HG02973 (cell line): ENCODE measurements around the gene OR7G2.
"Not testable (repeated sequence)": the region's sequence is repeated elsewhere in the genome, so short reads cannot be mapped to it uniquely, and the experiment has no call there.

ENCODE experiments used
- ATAC-seq: cut with Tn5 transposase; IDR thresholded peaks from one replicate; pipeline ENCODE4 v1.9.1; 2021; ENCODE audit warnings: moderate library complexity; ENCODE audit not compliant: unreplicated experiment

OR7G2 gene

GRCh38 chr19:9075064-9075949 lies 32.0 kb downstream of the OR7G2 start:
- no peak for ATAC-seq

DNA sequence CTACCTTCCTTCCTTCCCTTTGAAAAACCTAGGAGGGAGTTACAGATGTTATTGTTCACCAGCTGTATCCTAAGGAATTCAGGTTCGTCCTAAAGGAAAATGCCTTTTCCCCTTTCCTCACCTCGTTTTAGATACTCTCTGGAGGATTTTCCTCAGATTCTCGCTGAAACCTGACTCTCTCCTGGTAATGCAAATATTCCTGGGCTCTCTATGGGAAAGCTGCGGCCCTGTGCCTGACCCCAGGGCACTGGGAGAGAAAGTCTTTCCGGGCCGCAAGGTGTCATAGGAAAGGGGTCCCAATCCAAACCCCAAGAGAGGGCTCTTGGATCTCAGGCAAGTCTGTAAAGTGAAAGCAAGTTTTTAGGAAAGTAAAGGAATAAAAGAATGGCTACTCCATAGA lies 33.5 kb downstream of the OR7G2 start:
- ATAC-seq = no peak

DNA sequence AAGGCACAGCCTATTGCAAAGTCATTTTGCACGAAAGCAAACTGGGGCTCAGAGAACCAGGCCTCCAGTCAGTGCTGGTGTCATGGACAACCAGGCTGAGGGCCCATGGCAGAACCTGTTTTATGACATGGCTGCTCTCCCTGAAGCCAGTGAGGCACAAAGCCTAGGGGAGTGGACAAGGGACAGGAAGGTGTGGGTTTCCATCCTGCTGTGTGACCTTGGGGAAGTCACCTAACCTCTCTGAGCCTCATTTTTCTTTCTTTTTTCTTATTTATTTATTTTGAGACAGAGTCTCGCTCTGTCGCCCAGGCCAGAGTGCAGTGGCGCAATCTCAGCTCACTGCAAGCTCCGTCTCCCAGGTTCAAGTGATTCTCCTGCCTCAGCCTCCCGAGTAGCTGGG lies 35.6 kb downstream of the OR7G2 start:
- ATAC-seq = not testable (repeated sequence)

DNA sequence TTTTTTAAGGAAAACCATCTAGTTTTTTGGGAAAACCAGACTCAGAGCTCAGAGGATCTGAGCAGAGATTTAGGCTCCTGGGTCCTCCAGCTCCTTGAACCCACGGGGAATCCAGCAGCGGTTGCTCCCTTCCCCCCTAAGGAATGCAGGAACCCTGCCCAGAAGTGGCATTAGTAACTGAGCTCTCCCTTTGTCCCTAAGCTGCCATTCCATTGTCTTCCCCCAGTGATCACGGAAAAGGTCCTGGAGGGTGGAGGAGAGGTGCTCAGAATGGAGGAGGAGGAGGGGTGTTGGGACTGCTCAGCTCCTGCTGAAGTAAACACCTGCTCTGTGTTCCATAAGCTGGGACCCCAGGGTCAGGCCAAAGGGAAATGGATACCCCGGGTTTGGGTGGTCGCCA lies 37.2 kb downstream of the OR7G2 start:
- ATAC-seq = no peak

DNA sequence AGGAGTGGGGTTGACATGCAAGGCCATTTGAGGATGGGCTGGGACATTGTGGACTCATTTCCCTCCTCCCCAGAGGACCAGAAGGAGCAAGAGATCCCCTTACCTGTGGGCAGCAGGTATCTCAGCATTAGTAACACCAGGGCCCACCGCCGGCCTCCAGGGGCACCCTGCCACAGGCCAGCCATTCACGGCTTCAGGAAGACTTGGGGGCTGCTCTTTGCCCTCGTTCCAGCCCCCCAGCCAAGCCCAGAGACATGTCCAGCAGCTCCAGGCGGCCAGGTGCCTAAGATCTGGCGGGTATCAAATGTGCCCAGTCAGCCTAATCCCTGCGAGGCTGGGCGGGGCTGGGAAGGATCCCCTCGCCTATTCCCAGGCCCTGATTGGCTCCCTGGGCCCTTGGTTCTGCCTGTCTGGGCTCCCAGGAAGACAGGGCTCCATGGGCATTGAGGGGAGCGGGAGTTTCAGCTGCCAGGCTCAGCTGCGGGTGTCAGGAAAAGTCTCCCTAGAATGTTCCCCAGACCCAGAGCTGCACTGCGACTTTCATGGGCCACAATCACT lies 41.7 kb downstream of the OR7G2 start:
- no peak for ATAC-seq

- ATAC-seq = no peak
Observed at GRCh38 chr19:9061879-9062278, 45.4 kb downstream of the OR7G2 start.

GRCh38 chr19:9060564-9061340 lies 46.5 kb downstream of the OR7G2 start:
- ATAC-seq = no peak

- no peak for ATAC-seq
Observed at GRCh38 chr19:9058905-9059667, 48.2 kb downstream of the OR7G2 start.

- no peak for ATAC-seq
Observed at GRCh38 chr19:9057505-9058258, 49.6 kb downstream of the OR7G2 start.

DNA sequence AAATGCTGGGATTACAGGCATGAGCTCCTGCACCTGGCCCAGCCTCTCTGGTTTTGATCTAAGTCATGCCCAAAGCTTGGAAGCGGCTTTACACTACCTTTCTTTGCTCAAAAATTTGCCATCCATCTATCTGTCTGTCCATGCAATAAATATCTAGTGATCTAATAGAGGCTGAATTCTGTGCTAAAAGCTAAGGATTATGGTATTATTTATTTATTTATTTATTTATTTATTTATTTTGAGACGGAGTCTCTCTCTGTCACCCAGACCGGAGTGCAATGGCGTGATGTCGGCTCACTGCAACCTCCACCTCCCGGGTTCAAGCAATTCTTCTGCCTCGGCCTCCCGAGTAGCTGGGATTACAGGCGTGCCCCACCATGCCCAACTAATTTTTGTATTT lies 51.1 kb downstream of the OR7G2 start:
- ATAC-seq = not testable (repeated sequence)

DNA sequence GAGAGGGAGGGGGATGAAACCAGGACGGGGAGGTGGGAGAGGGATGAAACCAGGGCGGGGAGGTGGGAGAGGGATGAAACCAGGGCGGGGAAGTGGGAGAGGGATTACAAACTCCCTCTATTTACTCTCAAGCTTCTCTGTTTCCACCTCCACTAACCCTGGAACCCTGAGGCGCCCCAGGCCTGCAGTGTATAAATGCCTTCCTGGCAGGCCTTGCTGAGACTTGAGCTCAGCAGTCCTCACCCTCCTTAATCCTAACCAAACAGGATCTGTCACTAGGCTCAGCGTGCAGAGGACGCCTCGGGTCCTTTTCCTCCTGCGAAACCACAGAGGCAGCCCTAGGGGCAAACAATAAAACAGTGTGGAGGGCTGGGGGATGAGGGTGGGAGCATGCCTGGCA lies 52.5 kb downstream of the OR7G2 start:
- ATAC-seq = no peak

GRCh38 chr19:9054207-9054606 lies 53.1 kb downstream of the OR7G2 start:
- ATAC-seq = no peak

DNA sequence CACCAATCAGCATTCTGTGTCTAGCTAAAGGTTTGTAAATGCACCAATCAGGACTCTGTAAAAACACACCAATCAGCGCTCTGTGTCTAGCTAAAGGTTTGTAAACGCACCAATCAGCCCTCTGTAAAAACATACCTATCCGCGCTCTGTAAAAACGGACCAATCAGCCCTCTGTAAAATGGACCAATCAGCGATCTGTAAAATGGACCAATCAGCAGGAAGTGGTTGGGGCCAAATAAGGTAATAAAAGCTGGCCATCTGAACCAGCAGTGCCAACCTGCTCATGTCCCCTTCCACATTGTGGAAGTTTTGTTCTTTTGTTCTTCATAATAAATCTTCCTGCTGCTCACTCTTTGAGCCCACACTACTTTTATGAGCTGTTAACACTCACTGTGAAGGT lies 53.6 kb downstream of the OR7G2 start:
- not testable (repeated sequence) for ATAC-seq

DNA sequence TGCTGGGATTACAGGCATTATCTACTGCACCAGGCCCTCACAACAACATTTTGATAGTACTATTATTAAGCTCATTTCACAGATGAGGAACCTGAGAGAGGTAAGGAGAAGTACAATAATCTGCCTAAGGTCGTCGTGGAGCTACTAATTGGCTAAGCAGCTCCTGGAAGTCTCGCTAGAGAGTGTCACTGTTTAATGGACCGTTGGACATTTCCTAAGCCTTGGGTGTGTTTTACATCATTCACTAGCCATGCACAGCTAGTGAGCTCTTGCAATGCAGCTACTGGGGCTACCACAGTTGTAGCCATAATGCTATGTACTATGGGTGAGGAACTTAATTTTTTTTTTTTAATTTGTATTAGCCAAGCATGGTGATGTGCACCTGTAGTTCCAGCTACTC lies 54.4 kb downstream of the OR7G2 start:
- no peak for ATAC-seq
